OCI-LY1 (cell line): ENCODE measurements around the gene ATXN7L1.

Experiments used
- CTCF ChIP-seq: fragments of 200-600 bp; sonication (generic), shearing (Covaris generic); IDR thresholded peaks from 2 replicates; pipeline ENCODE4 v1.5.1; 2017; ENCODE audit warnings: mild to moderate bottlenecking, antibody characterized with exemption, low read length, moderate library complexity, mixed read lengths
- EZH2 ChIP-seq: fragments of 200-600 bp; sonication (generic), shearing (Covaris generic); IDR thresholded peaks from 2 replicates; pipeline ENCODE4 v1.8.0; 2017; ENCODE audit warnings: borderline replicate concordance, mixed run types, mild to moderate bottlenecking, antibody characterized with exemption, low read length, moderate library complexity, mixed read lengths

DNA sequence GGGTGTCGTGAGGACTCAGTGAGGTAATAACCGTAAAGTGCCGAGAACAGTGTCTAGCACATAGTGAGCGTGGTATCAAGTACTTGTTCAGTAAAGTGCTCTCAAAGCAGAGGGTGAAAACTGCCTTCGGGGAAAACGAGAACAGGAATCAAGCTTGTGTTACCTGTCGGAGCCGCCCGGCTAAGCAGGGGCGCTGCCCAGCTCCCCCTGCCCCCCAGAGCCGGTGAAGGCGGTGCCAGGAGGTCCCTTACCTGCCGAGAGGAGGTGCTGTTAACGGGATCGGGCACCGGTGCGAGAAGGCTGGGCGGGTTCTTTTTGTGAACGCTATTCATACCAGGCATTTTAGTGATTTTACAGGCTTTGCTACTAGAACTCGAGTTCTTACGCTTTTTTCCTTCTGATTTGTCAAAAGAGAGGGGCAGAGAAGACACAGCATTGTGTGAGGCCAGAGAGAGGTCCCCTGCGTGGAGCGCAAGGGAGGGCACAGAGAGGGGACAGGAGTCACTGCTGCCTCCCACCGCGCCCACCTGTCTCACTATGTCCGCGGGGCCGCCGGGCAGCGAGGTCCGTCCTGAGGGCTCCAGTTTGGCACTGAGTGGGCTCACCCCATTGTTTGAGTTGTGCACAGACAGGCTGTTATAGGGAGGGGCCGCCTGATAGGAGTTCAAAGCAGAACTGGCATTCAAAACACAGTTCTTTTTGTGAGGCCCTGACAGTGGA lies 262.6 kb downstream of the ATXN7L1 start:
- TF ChIP-seq CTCF, result no peak
- no peak for TF ChIP-seq EZH2
